ENCODE measurements around the gene FBXL14.

Gene FBXL14

DNA sequence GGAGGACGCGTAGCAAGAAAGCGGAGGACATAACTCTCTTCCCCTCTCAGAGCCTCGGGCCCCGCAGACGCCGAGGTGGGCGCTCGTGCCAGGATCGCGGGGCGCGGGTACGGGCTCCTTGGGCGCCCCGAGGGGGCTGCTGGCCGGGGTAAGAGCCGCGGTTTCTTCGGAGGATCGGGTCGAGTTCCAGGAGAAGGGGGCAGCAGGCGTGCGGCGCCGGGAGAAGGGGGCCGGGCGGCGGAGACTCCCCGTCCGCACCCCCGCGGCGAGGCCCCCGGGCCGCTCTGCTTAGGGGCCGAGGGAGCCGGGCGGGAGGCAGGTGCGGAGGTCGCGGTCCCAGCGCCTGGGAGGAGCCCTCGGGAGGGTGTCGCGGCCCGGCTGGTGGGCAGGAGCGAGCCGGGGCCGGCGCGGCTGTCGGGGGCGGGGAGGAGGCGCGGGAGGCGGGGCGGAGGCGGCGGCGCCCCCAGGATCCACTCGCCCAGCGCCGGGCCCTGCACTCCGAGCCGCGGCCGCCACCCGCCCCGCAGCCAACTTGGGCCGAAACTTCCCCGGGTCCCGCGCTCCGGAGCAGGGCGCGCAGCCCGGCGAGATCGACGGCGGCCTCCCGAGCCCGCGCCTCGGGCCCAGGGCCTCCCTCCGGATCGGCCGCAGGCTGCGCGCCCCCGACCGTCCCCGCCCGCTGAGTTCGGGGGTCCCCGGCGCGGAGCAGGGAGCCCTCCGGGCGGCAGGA lies 64.4 kb downstream of the FBXL14 start:
- DNase-seq, result peak; percentile 67
- H3K9ac ChIP-seq (ENCODE audit: low read length), result peak overlapping the region; percentile 63; the same call in 1 of the 2 replicates
- no peaks in the 10 kb centered on the region for H3K9me2 ChIP-seq (replicated peaks; ENCODE audit: insufficient read depth, low read length)
- H3K4me2 ChIP-seq (ENCODE audit: low read depth, low read length), result peak overlapping the region; percentile 87
- peaks cover 38% of the 10 kb centered on the region for H3F3A ChIP-seq (ENCODE audit: insufficient read depth, low read length)
- H3K27ac ChIP-seq (ENCODE audit: low read length), result no peak overlapping the region
- no peaks in the 10 kb centered on the region for H3K36me3 ChIP-seq (replicated peaks; ENCODE audit: insufficient read depth, low read length)
- TF ChIP-seq EZH2phosphoT487 (IDR thresholded peaks at IDR 0.05; ENCODE audit: low read length), result no peak
- TF ChIP-seq, protein P1, sequence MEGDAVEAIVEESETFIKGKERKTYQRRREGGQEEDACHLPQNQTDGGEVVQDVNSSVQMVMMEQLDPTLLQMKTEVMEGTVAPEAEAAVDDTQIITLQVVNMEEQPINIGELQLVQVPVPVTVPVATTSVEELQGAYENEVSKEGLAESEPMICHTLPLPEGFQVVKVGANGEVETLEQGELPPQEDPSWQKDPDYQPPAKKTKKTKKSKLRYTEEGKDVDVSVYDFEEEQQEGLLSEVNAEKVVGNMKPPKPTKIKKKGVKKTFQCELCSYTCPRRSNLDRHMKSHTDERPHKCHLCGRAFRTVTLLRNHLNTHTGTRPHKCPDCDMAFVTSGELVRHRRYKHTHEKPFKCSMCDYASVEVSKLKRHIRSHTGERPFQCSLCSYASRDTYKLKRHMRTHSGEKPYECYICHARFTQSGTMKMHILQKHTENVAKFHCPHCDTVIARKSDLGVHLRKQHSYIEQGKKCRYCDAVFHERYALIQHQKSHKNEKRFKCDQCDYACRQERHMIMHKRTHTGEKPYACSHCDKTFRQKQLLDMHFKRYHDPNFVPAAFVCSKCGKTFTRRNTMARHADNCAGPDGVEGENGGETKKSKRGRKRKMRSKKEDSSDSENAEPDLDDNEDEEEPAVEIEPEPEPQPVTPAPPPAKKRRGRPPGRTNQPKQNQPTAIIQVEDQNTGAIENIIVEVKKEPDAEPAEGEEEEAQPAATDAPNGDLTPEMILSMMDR (IDR thresholded peaks at IDR 0.05; ENCODE audit: low read length), result no peak
- no peak for TF ChIP-seq EZH2 (optimal IDR thresholded peaks at IDR 0.05; ENCODE audit: low read depth, low read length)
- no peaks in the 10 kb centered on the region for H3K9me3 ChIP-seq (replicated peaks; ENCODE audit: insufficient read depth, low read length)
- H3K79me2 ChIP-seq (ENCODE audit: low read length), result peaks cover 72% of the 10 kb centered on the region
- peak overlapping the region; percentile 65 for H3K4me3 ChIP-seq (ENCODE audit: low read length)
- no peaks in the 10 kb centered on the region for H3K27me3 ChIP-seq (replicated peaks; ENCODE audit: insufficient read depth, low read length)
- H2AFZ ChIP-seq (ENCODE audit: low read length), result peak overlapping the region; percentile 44
- H4K20me1 ChIP-seq (ENCODE audit: insufficient read depth, low read length), result no peaks in the 10 kb centered on the region
- peaks cover 8% of the 10 kb centered on the region for H3K4me1 ChIP-seq (ENCODE audit: low read length)

DNA sequence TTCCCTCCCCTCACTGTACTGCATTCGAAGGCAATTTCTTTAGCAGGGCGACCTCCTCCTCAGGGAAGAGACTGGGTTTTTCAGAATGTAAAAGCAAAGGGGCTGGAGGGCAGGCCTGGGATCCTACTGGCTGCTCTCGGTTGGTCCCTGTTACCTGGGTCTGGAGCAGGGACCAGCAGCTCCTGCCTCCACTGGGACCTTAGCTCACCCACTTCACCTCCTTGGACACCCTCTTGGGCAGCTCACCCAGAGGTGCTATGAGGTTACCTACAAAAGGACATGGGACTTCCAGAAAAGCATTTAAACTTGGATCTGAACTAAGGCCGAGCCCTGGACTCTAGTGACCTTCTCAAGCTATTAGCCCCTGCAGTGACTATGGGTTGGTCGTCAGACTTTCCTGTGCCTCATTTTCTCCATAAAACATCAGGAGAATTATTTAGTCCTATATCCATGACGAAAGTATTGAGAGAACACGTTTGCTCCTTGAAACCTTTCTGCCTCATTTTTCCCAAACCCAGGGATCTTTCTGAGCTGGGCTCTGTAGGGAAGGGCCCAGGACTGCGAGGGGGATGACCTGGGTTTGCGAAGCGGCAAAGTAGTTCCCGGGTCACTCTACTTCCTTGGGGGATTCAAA lies 65.0 kb downstream of the FBXL14 start:
- H3K36me3 ChIP-seq (replicated peaks; ENCODE audit: insufficient read depth, low read length), result no peaks in the 10 kb centered on the region
- H3K9ac ChIP-seq (ENCODE audit: low read length), result peak overlapping the region; percentile 63; the same call in 1 of the 2 replicates
- H3K9me2 ChIP-seq (replicated peaks; ENCODE audit: insufficient read depth, low read length), result no peaks in the 10 kb centered on the region
- H3K4me3 ChIP-seq (ENCODE audit: low read length), result peak overlapping the region; percentile 65
- no peaks in the 10 kb centered on the region for H3K27me3 ChIP-seq (replicated peaks; ENCODE audit: insufficient read depth, low read length)
- TF ChIP-seq, protein P1 (IDR thresholded peaks at IDR 0.05; ENCODE audit: low read length), result no peak
- TF ChIP-seq EZH2 (optimal IDR thresholded peaks at IDR 0.05; ENCODE audit: low read depth, low read length), result no peak
- no peak for DNase-seq
- H2AFZ ChIP-seq (ENCODE audit: low read length), result peak overlapping the region; percentile 44
- no peak overlapping the region for H3K27ac ChIP-seq (ENCODE audit: low read length)
- peak overlapping the region; percentile 87 for H3K4me2 ChIP-seq (ENCODE audit: low read depth, low read length)
- no peaks in the 10 kb centered on the region for H4K20me1 ChIP-seq (ENCODE audit: insufficient read depth, low read length)
- H3K79me2 ChIP-seq (ENCODE audit: low read length), result peaks cover 65% of the 10 kb centered on the region
- H3K9me3 ChIP-seq (replicated peaks; ENCODE audit: insufficient read depth, low read length), result no peaks in the 10 kb centered on the region
- peaks cover 32% of the 10 kb centered on the region for H3F3A ChIP-seq (ENCODE audit: insufficient read depth, low read length)
- peaks cover 7% of the 10 kb centered on the region for H3K4me1 ChIP-seq (ENCODE audit: low read length)

DNA sequence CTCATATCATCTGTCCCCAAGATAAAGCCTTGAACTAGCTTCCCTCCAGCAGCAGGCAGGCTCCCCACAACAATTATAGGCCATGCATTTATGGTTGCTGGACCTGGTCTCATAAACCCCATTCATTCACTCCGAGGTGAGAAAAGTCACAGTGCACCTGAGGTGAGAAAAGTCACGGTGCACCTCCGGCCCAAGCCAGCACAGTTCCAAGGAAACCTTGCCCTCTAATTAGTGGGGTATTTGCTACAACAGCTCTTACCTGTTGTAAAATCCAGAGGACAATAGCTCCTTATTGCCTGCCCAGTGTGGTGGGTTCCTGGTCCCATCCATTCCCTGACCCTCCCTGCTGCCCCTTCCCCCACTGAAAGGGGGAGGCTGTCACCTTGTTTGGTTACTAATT lies 65.6 kb downstream of the FBXL14 start:
- TF ChIP-seq EZH2phosphoT487 (IDR thresholded peaks at IDR 0.05; ENCODE audit: low read length) (no peak), EZH2 (optimal IDR thresholded peaks at IDR 0.05; ENCODE audit: low read depth, low read length) (no peak)
- TF ChIP-seq, protein P1 (IDR thresholded peaks at IDR 0.05; ENCODE audit: low read length), result no peak
- no peaks in the 10 kb centered on the region for H3K27me3 ChIP-seq (replicated peaks; ENCODE audit: insufficient read depth, low read length)
- no peak for DNase-seq

More for the DNA sequence above, 65.6 kb downstream of the FBXL14 start:
- H3K9me3 ChIP-seq (replicated peaks; ENCODE audit: insufficient read depth, low read length), result no peaks in the 10 kb centered on the region
- H3K79me2 ChIP-seq (ENCODE audit: low read length), result peaks cover 59% of the 10 kb centered on the region
- no peak overlapping the region for H3K4me3 ChIP-seq (ENCODE audit: low read length)
- H3K4me2 ChIP-seq (ENCODE audit: low read depth, low read length), result peak overlapping the region; percentile 87; the same call in 1 of the 2 replicates
- H3F3A ChIP-seq (ENCODE audit: insufficient read depth, low read length), result peaks cover 26% of the 10 kb centered on the region
- H3K4me1 ChIP-seq (ENCODE audit: low read length), result peaks cover 7% of the 10 kb centered on the region; the same call in 1 of the 2 replicates
- H3K9ac ChIP-seq (ENCODE audit: low read length), result no peak overlapping the region
- no peak overlapping the region for H2AFZ ChIP-seq (ENCODE audit: low read length)
- H4K20me1 ChIP-seq (ENCODE audit: insufficient read depth, low read length), result no peaks in the 10 kb centered on the region
- H3K9me2 ChIP-seq (replicated peaks; ENCODE audit: insufficient read depth, low read length), result no peaks in the 10 kb centered on the region
- H3K27ac ChIP-seq (ENCODE audit: low read length), result no peak overlapping the region
- H3K36me3 ChIP-seq (replicated peaks; ENCODE audit: insufficient read depth, low read length), result no peaks in the 10 kb centered on the region
